Caco-2 (cell line): ENCODE data around the gene RAB33A. TPM values are rescaled to one million over a fixed set of nuclear protein-coding genes. Genes with fewer than 3 reads are reported as not detected.
A peak's percentile ranks its signal among the peaks of the same experiment; 100 is the strongest.

Experiments used
- Bru-seq: library from RNA; stranded (reverse); fragments of 400-500 nt; gene quantifications from one replicate; lab custom pipeline; 2021; lab: Mats Ljungman, UMichigan
- BruChase-seq, 2 experiments: library from RNA; stranded (reverse); fragments of 400-500 nt; gene quantifications; one replicate each; lab custom pipeline; 2021; lab: Mats Ljungman, UMichigan
- BruUV-seq: library from RNA; stranded (reverse); fragments of 400-500 nt; replicated peaks from 2 replicates; lab custom pipeline; 2021; lab: Mats Ljungman, UMichigan
- CTCF ChIA-PET: fragments of 300-600 bp; sonication (Branson Sonifier 250); formaldehyde crosslinking; loops from one replicate; lab custom pipeline; 2022; ENCODE audit warnings: antibody characterized with exemption; lab: Charles Lee
- POLR2A ChIA-PET: fragments of 300-600 bp; sonication (Branson Sonifier 250); formaldehyde crosslinking; loops from one replicate; lab custom pipeline; 2022; ENCODE audit warnings: antibody characterized with exemption; lab: Charles Lee
- DNase-seq, 2 experiments: peaks; one replicate each; pipeline versions ENCODE4 v3.0.0 to v3.0.0-alpha.2; 2020 to 2022
- H3K27me3 ChIP-seq: replicated peaks from 2 replicates; pipeline ENCODE4 v1.6.0; 2011; ENCODE audit warnings: low read length; ENCODE audit not compliant: control insufficient read depth, insufficient read depth
- H3K36me3 ChIP-seq: 2 replicates; pipeline ENCODE4 v1.5.1; 2011; ENCODE audit warnings: low read length; ENCODE audit not compliant: control insufficient read depth, insufficient read depth
- H3K4me1 ChIP-seq: fragments of 250-450 bp; sonication (Bioruptor Pico); 2 replicates; pipeline ENCODE4 v1.5.1; 2020; ENCODE audit warnings: mild to moderate bottlenecking
- H3K4me3 ChIP-seq: 2 replicates; pipeline ENCODE4 v1.5.1; 2011; ENCODE audit warnings: low read depth, mild to moderate bottlenecking, control low read depth, low read length
- H3K9me3 ChIP-seq: fragments of 250-450 bp; sonication (Bioruptor Pico); 2 replicates; pipeline ENCODE4 v1.5.1; 2020; ENCODE audit warnings: mild to moderate bottlenecking, moderate library complexity
- H3K27ac Mint-ChIP-seq: one replicate; pipeline ENCODE4 v1.8.0; 2022; ENCODE audit warnings: mixed read lengths; ENCODE audit not compliant: unreplicated experiment
- H3K27me3 Mint-ChIP-seq: one replicate; pipeline ENCODE4 v1.8.0; 2022; ENCODE audit warnings: mixed read lengths; ENCODE audit not compliant: insufficient read depth, unreplicated experiment
- H3K36me3 Mint-ChIP-seq: one replicate; pipeline ENCODE4 v1.8.0; 2022; ENCODE audit warnings: mild to moderate bottlenecking, mixed read lengths; ENCODE audit not compliant: insufficient read depth, unreplicated experiment
- H3K4me1 Mint-ChIP-seq: one replicate; pipeline ENCODE4 v1.8.0; 2022; ENCODE audit warnings: low read depth, mixed read lengths; ENCODE audit not compliant: unreplicated experiment
- H3K4me3 Mint-ChIP-seq: one replicate; pipeline ENCODE4 v1.8.0; 2022; ENCODE audit warnings: mild to moderate bottlenecking, moderate library complexity, mixed read lengths; ENCODE audit not compliant: unreplicated experiment
- H3K9me3 Mint-ChIP-seq: one replicate; pipeline ENCODE4 v1.8.0; 2022; ENCODE audit warnings: mixed read lengths; ENCODE audit not compliant: unreplicated experiment
- intact Hi-C: fragments of 100-400 bp; cut with micrococcal nuclease; formaldehyde crosslinking; loops from one replicate; pipeline ENCODE4 v1.10.0; 2022; ENCODE audit not compliant: unreplicated experiment
- long read RNA-seq: library from polyadenylated mRNA; stranded (forward); transcript quantifications from one replicate; pipeline ENCODE4 v2.0.0, GENCODE V29; 2022
- total RNA-seq: library from RNA; stranded (reverse); gene quantifications from 2 replicates; pipeline ENCODE4 v1.2.3, GENCODE V29; 2022
- TF ChIP-seq, protein P1 (sequence below), 2 experiments: fragments of 200-600 bp in 1 of 2; IDR thresholded peaks; 1 replicate in 1 of 2; 2 replicates in 1 of 2; pipeline versions ENCODE4 v1.5.1 to v1.8.0; 2011 to 2022; ENCODE audit warnings: antibody characterized with exemption in 1 of 2, control low read depth in 1 of 2, inconsistent platforms in 1 of 2, low read depth in 1 of 2, low read length in 1 of 2, mild to moderate bottlenecking in 1 of 2, moderate library complexity in 1 of 2; ENCODE audit not compliant: insufficient read depth in 1 of 2, severe bottlenecking in 1 of 2, unreplicated experiment in 1 of 2

Gene RAB33A
- 0.35 TPM in 1 of 2 replicates, not detected in the other for total RNA-seq
- percentile 23 among the genes with signal in this experiment for Bru-seq, nascent RNA
- BruChase-seq, experiment 1, labeled RNA remaining after a 2-hour chase: percentile 23 among the genes with signal in this experiment
- percentile 19 among the genes with signal in this experiment for BruChase-seq, experiment 2, labeled RNA remaining after a 6-hour chase
- long read RNA-seq, partial matches to known transcripts: 0 of 1 reads
- long read RNA-seq, other reads (novel, unspliced or antisense): 0 of 1 reads

DNA sequence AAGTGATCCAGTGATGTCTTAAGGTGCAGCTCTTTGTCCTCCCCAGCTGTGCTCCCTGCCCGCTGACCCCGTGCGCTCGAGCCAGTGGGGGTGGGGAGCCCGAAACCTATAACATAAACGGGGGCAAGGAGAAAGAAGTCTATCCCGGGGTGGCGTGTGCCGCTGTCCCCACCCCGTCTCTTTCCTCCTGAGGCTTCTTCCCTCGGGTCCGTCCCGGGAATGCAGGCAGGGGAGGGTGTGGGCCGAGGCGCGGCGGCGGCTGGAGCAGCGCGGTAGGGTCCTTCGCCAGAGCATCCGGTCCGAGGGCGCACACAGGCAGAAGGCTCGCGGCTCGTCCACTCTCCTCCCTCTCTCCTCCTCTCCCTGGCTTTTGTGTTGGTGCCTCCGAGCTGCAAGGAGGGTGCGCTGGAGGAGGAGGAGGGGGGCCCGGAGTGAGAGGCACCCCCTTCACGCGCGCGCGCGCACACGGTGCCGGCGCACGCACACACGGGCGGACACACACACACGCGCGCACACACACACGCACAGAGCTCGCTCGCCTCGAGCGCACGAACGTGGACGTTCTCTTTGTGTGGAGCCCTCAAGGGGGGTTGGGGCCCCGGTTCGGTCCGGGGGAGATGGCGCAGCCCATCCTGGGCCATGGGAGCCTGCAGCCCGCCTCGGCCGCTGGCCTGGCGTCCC lies at the start of gene RAB33A:
Gene RAB33A (plus strand): TSS at position 517 of the 681 bp plus-strand sequence. CDS start 101 bp downstream, at position 618.
- Mint-ChIP-seq H3K36me3 (no peaks in the 10 kb centered on the region), H3K4me3 (peak within 1 kb of the TSS; percentile 76), H3K27ac (no peak within 1 kb of the TSS), H3K9me3 (no peaks in the 10 kb centered on the region), H3K4me1 (peaks cover 2% of the 10 kb centered on the region), H3K27me3 (no peaks in the 10 kb centered on the region)
- Histone ChIP-seq H3K4me1 (no peaks in the 10 kb centered on the region), H3K9me3 (no peaks in the 10 kb centered on the region), H3K36me3 (no peaks in the 10 kb centered on the region), H3K27me3 (no peaks in the 10 kb centered on the region), H3K4me3 (peak within 1 kb of the TSS; percentile 53)
- TF ChIP-seq, protein P1, sequence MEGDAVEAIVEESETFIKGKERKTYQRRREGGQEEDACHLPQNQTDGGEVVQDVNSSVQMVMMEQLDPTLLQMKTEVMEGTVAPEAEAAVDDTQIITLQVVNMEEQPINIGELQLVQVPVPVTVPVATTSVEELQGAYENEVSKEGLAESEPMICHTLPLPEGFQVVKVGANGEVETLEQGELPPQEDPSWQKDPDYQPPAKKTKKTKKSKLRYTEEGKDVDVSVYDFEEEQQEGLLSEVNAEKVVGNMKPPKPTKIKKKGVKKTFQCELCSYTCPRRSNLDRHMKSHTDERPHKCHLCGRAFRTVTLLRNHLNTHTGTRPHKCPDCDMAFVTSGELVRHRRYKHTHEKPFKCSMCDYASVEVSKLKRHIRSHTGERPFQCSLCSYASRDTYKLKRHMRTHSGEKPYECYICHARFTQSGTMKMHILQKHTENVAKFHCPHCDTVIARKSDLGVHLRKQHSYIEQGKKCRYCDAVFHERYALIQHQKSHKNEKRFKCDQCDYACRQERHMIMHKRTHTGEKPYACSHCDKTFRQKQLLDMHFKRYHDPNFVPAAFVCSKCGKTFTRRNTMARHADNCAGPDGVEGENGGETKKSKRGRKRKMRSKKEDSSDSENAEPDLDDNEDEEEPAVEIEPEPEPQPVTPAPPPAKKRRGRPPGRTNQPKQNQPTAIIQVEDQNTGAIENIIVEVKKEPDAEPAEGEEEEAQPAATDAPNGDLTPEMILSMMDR (IDR thresholded peaks at IDR 0.05; ENCODE audit: insufficient read depth in 1 of 2, low read depth in 1 of 2, low read length in 1 of 2, severe bottlenecking in 1 of 2, unreplicated experiment in 1 of 2): no peak
- ChIA-PET CTCF (no interaction called here), POLR2A (no interaction called here)
- peak in 1 of 2 experiments; percentile 16 for DNase-seq
- BruUV-seq: no TSS peak
- intact Hi-C loops: no loop called here

DNA sequence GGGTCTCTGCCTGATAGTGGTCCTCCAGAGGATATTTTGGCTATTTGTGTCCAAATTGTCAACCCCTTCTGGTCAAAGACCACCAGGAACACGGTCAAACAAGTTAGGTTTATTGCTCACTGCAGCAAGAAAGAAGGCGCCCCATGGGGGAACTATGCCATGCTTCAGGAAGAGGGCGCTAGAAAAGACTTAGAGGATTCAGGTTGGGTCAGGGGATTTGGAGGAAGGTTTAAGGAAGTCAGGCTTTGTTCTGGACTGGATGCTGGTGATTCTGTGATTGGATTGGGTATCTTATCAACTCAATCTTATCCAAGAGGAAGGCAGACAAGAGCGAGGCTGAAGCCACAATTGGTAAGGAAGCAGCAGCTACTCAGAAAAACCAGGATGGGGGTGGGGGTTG lies 47.2 kb upstream of the RAB33A start:
- no peak for DNase-seq
- Mint-ChIP-seq H3K9me3 (no peaks in the 10 kb centered on the region), H3K36me3 (peaks cover 16% of the 10 kb centered on the region), H3K4me1 (no peaks in the 10 kb centered on the region), H3K4me3 (no peak overlapping the region), H3K27me3 (no peaks in the 10 kb centered on the region), H3K27ac (no peak overlapping the region)
- Histone ChIP-seq H3K4me1 (no peaks in the 10 kb centered on the region), H3K27me3 (no peaks in the 10 kb centered on the region), H3K9me3 (no peaks in the 10 kb centered on the region), H3K36me3 (no peaks in the 10 kb centered on the region), H3K4me3 (no peak overlapping the region)
- BruUV-seq: no TSS peak
- ChIA-PET CTCF (no interaction called here), POLR2A (no interaction called here)
- intact Hi-C loops: no loop called here
- TF ChIP-seq, protein P1 (IDR thresholded peaks at IDR 0.05; ENCODE audit: insufficient read depth in 1 of 2, low read depth in 1 of 2, low read length in 1 of 2, severe bottlenecking in 1 of 2, unreplicated experiment in 1 of 2): no peak

DNA sequence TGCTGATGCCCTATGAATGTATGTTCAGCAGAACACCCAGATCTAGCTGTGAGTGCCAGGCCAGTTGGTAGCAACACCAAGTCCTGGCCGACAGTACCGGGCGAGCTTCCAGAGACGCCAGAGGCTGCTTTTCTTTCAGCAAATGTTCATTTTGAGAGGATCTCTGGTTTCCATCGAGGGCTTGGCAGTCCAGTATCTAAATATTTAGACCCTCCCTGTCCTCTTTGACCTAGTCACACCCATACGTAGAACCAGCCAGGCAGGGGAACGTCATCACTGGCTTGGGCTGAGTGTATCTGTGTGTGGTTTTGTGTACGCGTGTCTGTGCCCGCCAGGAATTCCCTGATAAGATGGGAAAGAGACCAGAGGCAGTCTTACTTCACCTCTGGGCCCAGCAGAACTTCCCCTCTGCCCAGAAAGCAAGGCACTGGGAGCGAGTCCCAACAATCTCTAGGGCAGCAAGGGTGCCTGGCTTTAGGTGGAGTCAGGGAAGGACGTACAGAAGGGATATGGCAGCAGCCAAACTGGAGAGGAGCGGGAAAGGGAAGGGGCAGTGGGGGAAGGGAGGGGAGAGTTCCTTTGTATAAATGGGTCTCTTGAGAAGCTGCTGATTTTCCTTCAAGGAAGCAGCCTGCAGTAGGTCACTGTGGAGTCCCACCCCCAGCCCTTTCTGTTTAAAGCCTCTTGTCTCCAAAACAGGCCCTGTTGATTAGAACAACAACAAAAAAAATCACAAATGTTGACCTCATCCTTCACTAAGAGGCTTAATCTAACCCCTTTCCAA lies 46.5 kb upstream of the RAB33A start:
- H3K27ac Mint-ChIP-seq: no peak overlapping the region
- H3K27me3 Mint-ChIP-seq: no peaks in the 10 kb centered on the region
- POLR2A ChIA-PET: no interaction called here
- no peaks in the 10 kb centered on the region for H3K9me3 Mint-ChIP-seq
- intact Hi-C loops: no loop called here
- DNase-seq: no peak
- TF ChIP-seq, protein P1 (IDR thresholded peaks at IDR 0.05; ENCODE audit: insufficient read depth in 1 of 2, low read depth in 1 of 2, low read length in 1 of 2, severe bottlenecking in 1 of 2, unreplicated experiment in 1 of 2): no peak
- H3K36me3 Mint-ChIP-seq: peaks cover 16% of the 10 kb centered on the region
- CTCF ChIA-PET: no interaction called here
- Histone ChIP-seq H3K9me3 (no peaks in the 10 kb centered on the region), H3K36me3 (no peaks in the 10 kb centered on the region), H3K27me3 (no peaks in the 10 kb centered on the region), H3K4me3 (no peak overlapping the region), H3K4me1 (no peaks in the 10 kb centered on the region)
- no peaks in the 10 kb centered on the region for H3K4me1 Mint-ChIP-seq
- H3K4me3 Mint-ChIP-seq: no peak overlapping the region
- BruUV-seq: no TSS peak
